HG02981 (cell line): Measurements from ENCODE around the gene FNBP1L.

Experiments
- ATAC-seq: cut with Tn5 transposase; IDR thresholded peaks from one replicate; pipeline ENCODE4 v1.9.1; 2021; ENCODE audit warnings: mild to moderate bottlenecking, moderate library complexity; ENCODE audit not compliant: unreplicated experiment

FNBP1L gene

GRCh38 chr1:93483606-93484005 lies 35.7 kb downstream of the FNBP1L start:
- ATAC-seq: no peak

- no peak for ATAC-seq
Observed at GRCh38 chr1:93488207-93488606, 40.3 kb downstream of the FNBP1L start.

- ATAC-seq: no peak
Observed at GRCh38 chr1:93489756-93490155, 41.8 kb downstream of the FNBP1L start.

- no peak for ATAC-seq
Observed at GRCh38 chr1:93490357-93490756, 42.4 kb downstream of the FNBP1L start.

GRCh38 chr1:93495911-93496310 lies 48.0 kb downstream of the FNBP1L start:
- ATAC-seq: no peak

GRCh38 chr1:93496520-93496919 lies 48.6 kb downstream of the FNBP1L start:
- ATAC-seq: no peak

- no peak for ATAC-seq
Observed at GRCh38 chr1:93499075-93499474, 51.2 kb downstream of the FNBP1L start.

- no peak for ATAC-seq
Observed at GRCh38 chr1:93499533-93499932, 51.6 kb downstream of the FNBP1L start.

GRCh38 chr1:93500275-93500674 lies 52.4 kb downstream of the FNBP1L start:
- ATAC-seq: no peak

- no peak for ATAC-seq
Observed at GRCh38 chr1:93501399-93501798, 53.5 kb downstream of the FNBP1L start.

- ATAC-seq: no peak
Observed at GRCh38 chr1:93501829-93502369, 54.0 kb downstream of the FNBP1L start.

GRCh38 chr1:93502571-93502970 lies 54.7 kb downstream of the FNBP1L start:
- ATAC-seq: no peak

GRCh38 chr1:93503163-93503562 lies 55.2 kb downstream of the FNBP1L start:
- ATAC-seq: no peak

- no peak for ATAC-seq
Observed at GRCh38 chr1:93503816-93504215, 55.9 kb downstream of the FNBP1L start.

GRCh38 chr1:93504247-93505033 lies 56.5 kb downstream of the FNBP1L start:
- no peak for ATAC-seq

GRCh38 chr1:93506126-93506525 lies 58.2 kb downstream of the FNBP1L start:
- no peak for ATAC-seq

GRCh38 chr1:93516164-93516563 lies 68.2 kb downstream of the FNBP1L start:
- no peak for ATAC-seq

- no peak for ATAC-seq
Observed at GRCh38 chr1:93518516-93518915, 70.6 kb downstream of the FNBP1L start.

- no peak for ATAC-seq
Observed at GRCh38 chr1:93519199-93519829, 71.4 kb downstream of the FNBP1L start.

- ATAC-seq: no peak
Observed at GRCh38 chr1:93521618-93522017, 73.7 kb downstream of the FNBP1L start.

- no peak for ATAC-seq
Observed at GRCh38 chr1:93522721-93523120, 74.8 kb downstream of the FNBP1L start.

- ATAC-seq: no peak
Observed at GRCh38 chr1:93525431-93525830, 77.5 kb downstream of the FNBP1L start.
